GM12878 (cell line): Measurements from ENCODE around the gene BCAS4.

ENCODE experiments used
- CHD2 ChIP-seq: IDR thresholded peaks from 2 replicates; pipeline ENCODE4 v1.6.1; 2011; ENCODE audit warnings: low read depth, low read length, improper control_type of control experiment, borderline replicate concordance
- CREB1 ChIP-seq: IDR thresholded peaks from 2 replicates; pipeline ENCODE4 v1.6.1; 2012; ENCODE audit warnings: low read depth, mild to moderate bottlenecking, inconsistent platforms
- CREM ChIP-seq: IDR thresholded peaks from 2 replicates; pipeline ENCODE4 v1.6.1; 2014; ENCODE audit warnings: antibody characterized with exemption, low read depth
- CTCF ChIP-seq, 3 experiments: IDR thresholded peaks in 2 of 3; conservative IDR thresholded peaks in 1 of 3; 2 replicates each; pipeline ENCODE4 v1.5.1; 2011; ENCODE audit warnings: low read depth in 3 of 3, low read length in 3 of 3, mild to moderate bottlenecking in 3 of 3, control low read depth in 2 of 3, moderate library complexity in 2 of 3, inconsistent platforms in 1 of 3, mixed read lengths in 1 of 3; ENCODE audit not compliant: control insufficient read depth in 2 of 3, insufficient read depth in 1 of 3; ENCODE audit errors: extremely low read depth in 1 of 3
- EP300 ChIP-seq, 2 experiments: fragments of 150-350 bp in 1 of 2; IDR thresholded peaks; 2 replicates each; pipeline ENCODE4 v1.6.1; 2011 to 2012; ENCODE audit warnings: low read depth in 2 of 2, low read length in 2 of 2, borderline replicate concordance in 1 of 2, improper control_type of control experiment in 1 of 2, inconsistent platforms in 1 of 2; ENCODE audit not compliant: control insufficient read depth in 1 of 2
- GABPA ChIP-seq: IDR thresholded peaks from 2 replicates; pipeline ENCODE4 v1.6.1; 2014; ENCODE audit warnings: antibody characterized with exemption, low read depth, mild to moderate bottlenecking, inconsistent platforms
- TCF12 ChIP-seq: IDR thresholded peaks from 2 replicates; pipeline ENCODE4 v1.6.1; 2011; ENCODE audit warnings: low read depth, mild to moderate bottlenecking, low read length

GRCh38 chr20:50821257-50821921, 26.5 kb downstream of the BCAS4 start:
- TF ChIP-seq CHD2 (no peak), CTCF (IDR thresholded peaks at IDR 0.05 in 2 of 3, conservative IDR thresholded peaks at IDR 0.05 in 1 of 3; ENCODE audit: control insufficient read depth in 2 of 3, extremely low read depth in 1 of 3, insufficient read depth in 1 of 3, low read depth in 3 of 3, low read length in 3 of 3) (no peak), CREM (no peak), EP300 (IDR thresholded peaks at IDR 0.05; ENCODE audit: borderline replicate concordance in 1 of 2, control insufficient read depth in 1 of 2, low read depth in 2 of 2, low read length in 2 of 2) (no peak), GABPA (no peak), CREB1 (no peak), TCF12 (no peak)
